GM19438 (cell line): ENCODE results near the gene DNASE1L1.
"Not testable (repeated sequence)": the region's sequence is repeated elsewhere in the genome, so short reads cannot be mapped to it uniquely, and the experiment has no call there.

ENCODE experiments used
- ATAC-seq: cut with Tn5 transposase; IDR thresholded peaks from one replicate; pipeline ENCODE4 v1.9.1; 2021; ENCODE audit warnings: low read depth; ENCODE audit not compliant: unreplicated experiment

DNASE1L1 gene

DNA sequence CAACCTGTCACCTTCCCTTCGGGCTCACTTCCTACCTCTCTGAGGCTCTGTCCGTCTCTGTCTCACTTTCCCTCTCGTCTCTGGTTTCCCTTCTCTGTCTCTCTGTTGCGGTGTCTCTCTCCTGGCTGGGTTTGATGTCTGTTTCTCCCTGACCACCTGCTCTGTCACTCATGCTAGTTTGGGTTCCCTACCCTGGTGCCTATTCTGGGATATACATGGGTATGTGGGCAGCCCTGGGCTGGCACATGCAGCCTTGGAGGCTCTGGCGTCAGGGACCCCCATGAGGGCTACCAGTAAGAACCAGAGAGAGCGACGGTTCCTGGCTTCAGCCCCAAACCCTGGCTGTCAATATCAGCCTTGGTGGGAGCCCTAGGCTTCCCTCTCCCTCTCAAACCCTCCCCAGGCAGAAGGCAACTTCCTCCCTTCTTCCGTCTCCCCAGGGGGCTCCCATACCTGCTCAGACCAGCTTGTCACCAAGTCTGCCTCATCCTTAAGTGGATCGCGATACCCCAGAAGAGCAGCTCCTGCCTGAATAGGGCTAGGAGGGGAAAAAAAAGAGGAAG lies 314 bp downstream of the DNASE1L1 start:
- peak; percentile 17 for ATAC-seq

DNA sequence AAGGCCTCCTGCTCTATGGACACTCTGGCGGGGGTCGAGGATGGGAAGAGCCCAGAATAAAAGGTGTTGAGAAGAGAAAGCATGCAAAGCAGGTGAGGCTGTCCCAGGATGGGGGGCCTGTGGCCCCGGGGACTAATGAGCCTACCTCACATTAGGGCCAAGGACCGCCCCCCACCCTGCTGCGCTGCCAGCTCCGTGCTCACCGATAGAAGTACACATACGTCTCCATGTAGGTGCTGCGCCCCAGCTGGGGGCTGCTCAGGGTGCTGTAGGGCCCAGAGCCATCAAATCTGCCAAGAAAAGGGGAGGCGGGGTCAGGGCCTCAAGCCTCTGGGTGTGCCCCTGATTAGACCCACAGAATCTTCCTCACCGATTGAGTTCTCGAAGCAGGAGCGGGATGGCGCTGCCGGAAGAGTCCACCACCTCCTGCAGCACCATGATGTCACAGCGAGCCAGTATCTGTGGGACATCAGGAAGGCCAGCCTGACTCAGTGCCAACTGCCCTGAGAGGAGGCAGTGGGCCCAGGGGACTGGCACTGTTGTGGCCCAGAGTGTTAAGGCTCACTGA lies 4.3 kb downstream of the DNASE1L1 start:
- ATAC-seq, result no peak

DNA sequence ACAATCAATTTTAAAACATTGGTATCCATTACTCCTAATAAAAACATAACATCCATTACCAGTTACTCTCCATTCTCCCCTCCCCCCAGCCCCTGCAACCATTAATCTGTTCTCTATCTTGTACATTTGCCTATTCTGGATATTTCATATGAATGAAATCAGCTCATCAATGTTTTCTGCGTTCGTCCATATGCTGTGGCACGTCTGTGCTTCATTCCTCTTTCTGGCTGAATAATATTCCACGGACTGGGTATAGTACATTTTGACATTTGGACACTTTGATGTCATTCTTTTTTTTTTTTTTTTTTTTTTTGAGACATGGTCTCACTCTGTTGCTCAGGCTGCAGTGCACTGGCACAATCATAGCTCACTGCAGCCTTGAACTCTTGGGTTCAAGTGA lies 5.2 kb downstream of the DNASE1L1 start:
- no peak for ATAC-seq

DNA sequence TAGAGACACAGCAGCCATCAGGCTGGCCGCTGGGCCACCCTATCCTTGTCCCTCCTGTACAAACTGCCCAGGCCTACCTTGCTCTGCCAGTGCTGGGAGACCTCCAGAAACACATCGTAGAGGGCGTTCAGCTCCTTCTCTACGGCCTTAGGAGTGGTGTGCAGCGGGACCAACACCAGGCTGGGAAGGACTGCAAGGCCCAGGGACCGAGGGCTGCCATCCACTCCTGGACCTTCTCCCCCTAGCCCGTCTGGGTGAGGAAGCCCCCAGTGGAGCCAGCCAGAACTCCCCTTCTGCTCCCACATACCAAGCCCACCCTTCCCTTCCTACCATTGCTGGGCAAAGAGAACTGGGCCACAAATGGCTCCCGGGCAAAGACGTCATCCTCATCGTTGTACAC lies 5.9 kb downstream of the DNASE1L1 start:
- ATAC-seq, result no peak

DNA sequence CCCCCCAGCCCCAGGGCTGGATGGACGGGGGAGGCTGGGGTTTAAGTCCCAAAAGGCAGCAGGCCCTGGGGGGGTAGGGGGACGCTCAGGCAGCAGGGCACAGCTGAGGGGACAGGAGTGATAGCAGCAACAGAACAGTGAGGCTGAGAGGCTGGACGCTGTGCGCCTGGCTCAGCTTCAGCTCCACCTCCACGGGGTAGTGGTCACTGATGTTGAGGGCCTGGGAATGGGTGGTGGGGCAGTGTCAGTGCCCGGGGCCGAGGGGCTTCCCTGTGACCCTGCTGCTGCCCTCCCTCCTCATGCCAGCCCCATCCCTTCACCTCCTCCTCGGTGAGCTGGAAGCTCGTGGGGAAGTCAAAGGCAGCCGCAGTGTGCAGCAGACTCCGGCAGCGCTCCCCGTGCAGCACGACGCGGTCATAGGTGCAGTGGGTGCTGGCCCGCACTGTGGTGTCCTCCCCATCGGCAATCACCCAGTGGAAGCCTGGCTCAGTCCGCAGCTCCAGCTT lies 6.4 kb downstream of the DNASE1L1 start:
- ATAC-seq, result no peak

DNA sequence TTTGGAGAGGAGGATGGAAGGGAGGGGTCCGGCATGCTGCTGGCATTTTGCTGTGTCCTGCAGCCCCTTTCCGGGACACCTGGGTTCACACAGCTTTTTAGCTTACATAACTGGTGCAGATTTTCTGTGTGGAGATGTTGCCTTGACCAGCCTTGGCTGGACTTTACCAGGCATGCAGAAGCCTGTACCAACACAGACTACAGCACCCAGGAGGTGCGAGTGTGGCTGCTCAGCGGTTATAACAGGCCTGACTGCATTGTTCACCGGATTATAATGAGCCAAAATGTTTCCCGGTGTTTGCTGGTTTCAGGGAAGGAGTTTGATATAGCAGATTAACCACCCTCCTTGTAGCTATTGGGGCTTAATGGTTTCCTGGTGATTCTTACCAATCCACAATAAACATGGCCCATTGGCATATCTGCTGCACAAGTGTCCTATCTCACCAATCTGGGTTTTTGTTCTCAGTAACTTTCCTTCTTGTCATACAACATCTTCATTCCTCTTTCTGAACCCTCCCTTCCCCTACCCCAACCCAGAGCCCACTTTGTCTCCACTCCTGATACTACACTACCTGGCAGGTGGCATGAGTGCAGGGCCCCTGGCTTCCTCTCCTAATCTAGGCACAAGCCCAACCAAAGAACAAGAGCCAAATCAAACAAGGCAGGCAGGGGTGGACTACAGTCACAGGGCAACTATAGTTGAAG lies 7.0 kb downstream of the DNASE1L1 start:
- ATAC-seq, result no peak

DNA sequence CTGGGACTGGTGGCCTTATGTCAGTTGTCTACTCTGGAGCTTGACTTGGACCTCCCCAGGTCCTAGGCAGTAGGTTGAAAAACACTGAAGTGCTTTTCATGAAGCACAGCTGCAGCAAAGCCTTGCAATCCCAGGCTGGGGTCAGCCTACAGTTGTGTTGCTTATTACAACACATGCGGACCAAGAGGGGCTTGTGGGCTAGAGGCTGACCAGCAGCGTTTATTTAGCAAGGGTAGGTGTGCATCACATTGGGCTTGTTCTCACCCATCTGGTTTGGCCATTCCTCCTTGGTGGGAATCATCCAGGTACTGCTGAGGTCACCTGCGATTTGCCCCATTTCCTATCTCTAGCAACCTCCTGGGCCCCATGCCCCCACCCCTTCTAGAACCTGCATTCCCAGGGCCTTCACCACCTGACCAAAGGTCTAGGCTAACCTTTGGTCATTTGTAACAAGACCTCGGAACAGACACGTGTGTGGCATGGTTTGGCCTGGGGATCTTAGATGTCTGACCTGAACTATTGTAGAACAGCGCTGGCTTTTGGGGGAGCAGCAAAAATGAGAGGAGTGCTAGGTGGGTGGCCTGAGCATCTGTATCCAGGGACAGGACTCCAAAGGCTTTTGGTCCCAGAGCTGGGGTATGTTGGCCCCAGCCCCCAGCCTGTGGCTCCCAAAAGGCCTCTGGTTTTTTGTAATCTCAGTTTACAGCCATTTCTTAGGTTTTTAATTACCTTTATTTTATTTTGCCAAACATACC lies 7.8 kb downstream of the DNASE1L1 start:
- ATAC-seq, result no peak

DNA sequence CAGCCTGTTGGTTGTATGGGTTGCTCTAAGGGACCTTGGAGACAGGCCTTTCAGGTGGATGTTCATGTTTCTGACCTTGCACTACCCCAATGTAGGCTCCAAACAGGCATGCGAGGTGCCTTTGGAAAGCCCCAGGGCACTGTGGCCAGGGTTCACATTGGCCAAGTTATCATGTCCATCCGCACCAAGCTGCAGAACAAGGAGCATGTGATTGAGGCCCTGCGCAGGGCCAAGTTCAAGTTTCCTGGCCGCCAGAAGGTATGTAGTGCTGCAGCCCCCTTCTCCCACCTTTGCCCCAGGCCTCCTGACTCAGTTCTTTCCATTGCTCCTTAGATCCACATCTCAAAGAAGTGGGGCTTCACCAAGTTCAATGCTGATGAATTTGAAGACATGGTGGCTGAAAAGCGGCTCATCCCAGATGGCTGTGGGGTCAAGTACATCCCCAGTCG lies 8.7 kb downstream of the DNASE1L1 start:
- ATAC-seq, result not testable (repeated sequence)

DNA sequence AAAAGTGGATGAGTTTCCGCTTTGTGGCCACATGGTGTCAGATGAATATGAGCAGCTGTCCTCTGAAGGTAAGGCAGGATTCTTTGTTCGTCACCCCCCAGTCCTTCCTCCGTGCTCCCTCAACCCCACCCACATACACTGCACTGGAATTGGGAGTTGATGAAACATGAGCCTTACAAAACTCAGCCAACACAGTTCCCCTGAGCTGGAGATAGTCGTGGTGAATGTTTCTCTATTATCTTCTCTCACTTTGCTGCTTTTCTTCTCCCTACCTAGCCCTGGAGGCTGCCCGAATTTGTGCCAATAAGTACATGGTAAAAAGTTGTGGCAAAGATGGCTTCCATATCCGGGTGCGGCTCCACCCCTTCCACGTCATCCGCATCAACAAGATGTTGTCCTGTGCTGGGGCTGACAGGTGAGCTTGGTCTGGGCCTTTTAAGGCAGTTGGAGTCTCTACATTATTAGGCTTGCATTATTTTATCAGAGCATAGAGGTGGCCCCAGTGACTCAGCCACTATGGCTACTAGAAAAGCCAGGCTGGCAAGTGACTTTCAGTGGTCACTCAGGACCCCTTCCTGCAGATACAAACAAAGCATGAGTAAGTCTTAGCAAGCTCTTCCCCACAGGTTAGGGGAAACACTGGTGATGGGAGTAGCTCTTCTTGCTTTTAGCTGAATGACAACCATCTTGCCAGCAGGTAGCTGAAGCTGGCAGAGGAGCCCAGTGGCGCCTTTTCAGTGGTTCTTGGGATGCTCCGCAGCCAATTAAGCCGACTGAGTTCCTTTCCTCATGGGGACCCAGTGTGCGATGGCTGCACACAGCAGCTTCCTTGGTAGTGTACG lies 9.3 kb downstream of the DNASE1L1 start:
- ATAC-seq, result no peak

DNA sequence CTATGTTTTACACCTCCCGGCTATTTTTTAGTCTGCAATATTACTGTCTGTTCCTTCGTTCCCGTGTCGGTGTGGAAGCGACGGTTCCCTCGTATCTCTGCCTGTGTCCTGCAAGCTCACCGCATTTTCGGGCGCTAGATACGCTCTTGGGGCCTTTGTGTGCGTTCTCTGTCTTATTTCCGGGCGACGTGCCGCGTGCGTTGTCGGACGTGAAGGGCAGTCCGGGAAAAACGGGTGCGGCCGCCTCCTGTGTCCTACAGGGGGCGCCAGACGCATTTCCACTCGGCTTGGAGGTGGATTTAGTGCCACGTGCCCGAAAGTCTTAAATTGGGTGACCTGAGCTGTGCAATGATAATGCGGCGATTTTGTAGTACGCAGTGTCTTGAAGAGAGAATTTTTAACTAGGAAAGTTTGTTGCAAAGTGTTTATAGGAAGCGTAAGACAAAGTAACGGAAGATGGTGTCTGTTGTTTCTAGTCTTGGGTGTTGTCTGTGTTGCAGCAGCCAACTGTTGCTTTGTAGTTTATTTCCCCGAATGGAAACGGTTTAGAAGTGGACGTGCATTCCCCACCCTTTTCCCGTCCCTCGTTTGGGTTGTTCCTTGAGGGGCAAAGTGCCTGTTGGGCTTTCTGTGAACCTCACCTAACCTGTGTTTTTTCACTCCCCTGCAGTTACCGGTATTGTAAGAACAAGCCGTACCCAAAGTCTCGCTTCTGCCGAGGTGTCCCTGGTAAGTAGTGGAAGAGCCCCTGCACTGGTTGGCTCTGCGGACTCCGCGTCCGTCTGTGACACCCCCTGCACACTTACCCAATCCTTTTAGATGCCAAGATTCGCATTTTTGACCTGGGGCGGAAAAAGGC lies 10.2 kb downstream of the DNASE1L1 start:
- ATAC-seq, result no peak

DNA sequence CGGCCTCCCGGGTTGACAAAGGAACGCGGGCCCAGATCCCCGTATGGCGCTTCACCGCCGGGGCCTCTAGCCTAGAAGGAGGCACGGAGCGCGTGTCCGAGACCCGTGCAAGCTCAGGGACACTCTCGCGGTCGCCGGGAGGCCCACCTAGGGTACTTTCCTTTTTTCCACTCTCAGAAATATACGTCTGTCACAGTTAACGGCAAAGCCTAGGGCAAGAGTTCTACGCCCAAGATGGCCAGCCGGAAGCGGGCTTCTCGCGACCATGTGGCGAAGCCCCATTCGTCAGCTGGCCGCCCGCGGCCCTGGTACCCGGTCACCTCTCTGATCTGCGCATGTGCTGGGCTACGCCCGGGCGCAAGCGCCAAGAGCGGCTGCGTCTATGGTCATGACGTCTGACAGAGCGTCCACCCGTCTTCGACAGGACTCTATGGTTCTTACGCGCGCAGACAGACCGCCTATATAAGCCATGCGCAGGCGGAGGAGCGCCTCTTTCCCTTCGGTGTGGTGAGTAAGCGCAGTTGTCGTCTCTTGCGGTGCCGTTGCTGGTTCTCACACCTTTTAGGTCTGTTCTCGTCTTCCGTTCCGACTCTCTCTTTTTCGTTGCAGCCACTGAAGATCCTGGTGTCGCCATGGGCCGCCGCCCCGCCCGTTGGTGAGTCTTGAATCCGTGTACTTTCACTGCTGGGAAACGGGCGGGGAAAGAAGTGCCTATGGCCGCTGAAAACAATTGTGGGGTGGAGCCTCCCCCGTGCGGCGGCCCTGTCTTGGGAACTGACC lies 11.0 kb downstream of the DNASE1L1 start, which contains the start of gene RPL10:
RPL10 (plus strand) TSS at position 490 of the 780 bp plus-strand sequence; CDS start at position 633, 143 bp downstream.
- peak; percentile 67 for ATAC-seq

DNA sequence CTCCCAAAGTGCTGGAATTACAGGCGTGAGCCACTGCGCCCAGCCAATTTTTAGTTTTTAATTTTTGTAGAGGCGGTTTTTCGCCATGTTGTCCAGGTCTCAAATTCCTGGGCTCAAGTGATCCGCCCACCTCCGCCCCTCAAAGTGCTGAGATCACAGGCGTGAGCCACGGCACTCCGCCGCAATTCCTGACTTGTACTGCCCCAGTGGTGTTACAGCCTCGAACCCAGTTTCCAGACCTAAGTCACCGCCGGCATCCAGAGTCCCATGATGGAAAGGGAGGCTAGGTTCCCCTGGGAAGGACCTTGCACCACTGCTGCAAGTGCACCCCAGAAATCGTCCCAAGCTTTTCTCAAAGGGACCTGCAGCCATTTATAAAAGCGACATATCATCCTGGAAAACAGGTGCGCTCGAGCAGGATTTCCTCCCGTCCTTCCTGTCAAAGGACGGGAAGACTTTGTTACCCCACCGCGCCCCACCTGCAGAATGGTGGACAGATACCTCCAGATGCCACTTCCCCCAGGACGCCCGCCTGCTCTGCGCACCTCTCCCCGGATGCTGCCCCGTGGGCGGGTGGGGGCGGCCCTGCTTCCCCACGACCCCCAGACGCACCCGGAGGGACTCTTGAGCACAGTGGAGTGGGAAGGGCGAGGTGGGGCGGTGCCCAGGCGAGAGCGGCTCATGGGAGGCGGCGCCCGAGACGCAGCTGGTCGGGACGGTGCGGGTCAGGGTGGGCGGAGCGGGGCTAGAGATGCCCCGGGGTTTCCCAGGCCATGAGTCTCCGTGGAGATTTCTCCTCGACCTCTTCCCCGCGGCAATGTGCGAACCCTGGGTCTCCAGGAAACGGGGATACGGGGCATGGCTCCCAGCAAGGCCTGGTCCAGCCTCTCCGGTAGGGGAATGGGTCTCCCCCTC lies 11.8 kb downstream of the DNASE1L1 start:
- ATAC-seq, result peak; percentile 50

DNA sequence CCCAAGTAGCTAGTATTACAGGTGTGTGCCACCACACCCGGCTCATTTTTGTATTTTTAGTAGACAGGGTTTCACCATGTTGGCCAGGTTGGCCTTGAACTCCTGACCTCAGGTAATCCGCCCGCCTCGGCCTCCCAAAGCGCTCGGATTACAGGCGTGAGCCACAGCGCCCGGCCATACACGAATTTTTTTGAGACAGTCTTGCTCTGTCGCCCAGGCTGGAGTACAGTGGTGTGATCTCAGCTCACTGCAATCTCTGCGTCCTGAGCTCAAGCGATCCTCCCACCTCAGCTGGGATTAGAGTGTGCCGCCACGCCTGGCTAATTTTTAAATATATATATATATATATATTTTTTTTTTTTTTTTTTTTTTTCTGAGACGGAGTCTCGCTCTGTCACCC lies 12.7 kb downstream of the DNASE1L1 start:
- ATAC-seq, result not testable (repeated sequence)

DNA sequence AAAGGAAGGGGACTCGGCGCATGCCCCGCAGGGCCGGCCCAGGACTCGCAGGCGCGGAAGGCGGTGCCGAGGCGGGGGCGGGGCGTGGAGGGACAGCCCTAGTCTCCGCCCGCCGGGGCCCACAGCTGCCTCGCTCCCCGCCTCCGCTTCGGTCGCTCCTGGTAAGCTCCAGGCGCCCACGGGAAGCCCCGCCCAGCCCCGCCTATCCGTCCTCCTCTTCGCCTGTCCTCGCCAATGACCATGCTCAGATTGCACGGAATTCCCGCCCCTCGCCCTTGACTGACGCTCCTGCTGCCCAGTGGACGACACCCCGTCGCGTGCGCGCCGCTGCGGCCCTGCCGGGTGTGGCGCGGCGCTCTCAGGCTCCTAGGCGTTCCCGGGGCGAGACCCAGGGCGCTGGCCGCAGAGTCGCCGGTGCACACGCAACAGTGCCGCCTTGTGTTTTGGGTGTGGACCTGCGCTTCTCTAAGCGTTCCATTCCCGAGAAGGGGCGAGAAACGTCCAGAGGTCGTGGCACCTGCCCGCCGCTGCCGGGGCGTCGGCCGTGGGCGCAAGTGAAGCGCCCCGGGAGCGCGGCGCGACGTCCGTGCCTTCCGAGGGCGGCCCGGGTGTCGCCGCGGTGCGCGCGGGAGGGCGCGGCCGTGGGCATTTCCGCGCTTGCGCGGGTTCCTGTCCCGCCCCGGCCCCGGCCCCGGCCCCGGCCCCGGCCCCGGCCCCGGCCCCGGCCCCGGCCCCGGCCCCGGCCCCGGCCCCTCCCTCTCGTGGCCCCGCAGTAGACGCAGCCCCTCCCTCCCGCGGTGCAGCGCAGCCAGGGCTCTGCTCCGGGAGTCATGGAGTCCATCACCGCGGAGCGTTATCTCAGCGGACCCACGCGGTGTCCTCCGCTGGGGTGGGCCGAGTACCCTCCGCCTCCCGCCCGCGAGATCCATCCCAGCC lies 19.0 kb downstream of the DNASE1L1 start:
- peak; percentile 75 for ATAC-seq

DNA sequence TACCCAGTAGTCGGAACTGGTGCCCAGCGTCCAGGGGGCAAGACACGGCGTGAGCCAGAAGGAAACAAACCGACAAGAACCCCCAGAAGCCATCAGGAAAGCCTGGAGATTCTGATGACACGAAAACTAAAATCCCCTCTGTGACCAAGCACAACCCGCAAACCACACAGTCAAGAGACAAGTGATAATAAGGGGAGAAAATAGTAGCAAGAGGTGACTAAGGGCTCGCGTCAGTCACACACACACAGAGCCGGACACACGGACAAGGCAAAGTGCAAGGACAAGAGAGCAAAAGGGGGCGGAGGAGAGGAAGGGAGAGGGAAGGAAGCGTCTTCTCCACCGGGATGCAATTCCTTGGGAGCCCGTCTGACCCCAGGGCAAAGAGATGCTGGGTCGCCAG lies 20.4 kb downstream of the DNASE1L1 start:
- ATAC-seq, result not testable (repeated sequence)

DNA sequence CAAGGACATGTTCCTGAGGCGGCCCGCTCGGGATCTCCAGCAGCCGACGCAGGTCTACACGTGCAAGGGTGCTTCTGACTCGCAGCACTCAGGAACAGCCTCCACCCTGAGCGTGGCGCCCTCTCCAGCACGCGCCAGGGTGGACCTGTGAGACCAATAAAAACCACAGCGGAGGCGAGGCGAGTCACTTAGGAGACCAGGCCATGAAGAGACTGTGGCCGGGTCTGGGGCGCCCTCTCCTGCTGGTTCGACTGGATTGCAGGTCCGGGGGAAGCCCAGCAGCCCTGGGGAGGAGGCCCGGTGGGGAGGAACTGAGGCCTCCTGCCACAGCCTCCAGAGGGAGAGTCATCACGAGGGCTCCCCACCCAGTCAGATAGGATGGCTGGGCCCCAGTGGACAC lies 21.0 kb downstream of the DNASE1L1 start:
- ATAC-seq, result peak; percentile 38
